Activated CD8-positive, alpha-beta T cell treated with anti-CD3 and anti-CD28 coated beads for 36 hours (primary cell): ENCODE measurements around the gene STAM2. TPM values are rescaled to one million over a fixed set of nuclear protein-coding genes. Genes with fewer than 3 reads are reported as not detected.
"Not testable (repeated sequence)": the region's sequence is repeated elsewhere in the genome, so short reads cannot be mapped to it uniquely, and the experiment has no call there.

Experiments
- ATAC-seq: fragments of 200-7000 bp; cut with Tn5 transposase; one replicate; pipeline ENCODE4 v1.10.0; 2021; ENCODE audit warnings: mild to moderate bottlenecking, moderate library complexity
- CTCF ChIA-PET: fragments of 350-600 bp; sonication (Branson Sonifier 250); formaldehyde crosslinking; loops from one replicate; lab custom pipeline; 2021; ENCODE audit warnings: antibody characterized with exemption; lab: Charles Lee
- POLR2A ChIA-PET: fragments of 350-600 bp; sonication (Branson Sonifier 250); formaldehyde crosslinking; loops from one replicate; lab custom pipeline; 2021; ENCODE audit warnings: antibody characterized with exemption; lab: Charles Lee
- DNase-seq: peaks from one replicate; pipeline ENCODE4 v3.0.0-alpha.2; 2020
- H3K27ac Mint-ChIP-seq: one replicate; pipeline ENCODE4 v1.8.0; 2021; ENCODE audit warnings: mild to moderate bottlenecking, mixed read lengths
- H3K27me3 Mint-ChIP-seq: one replicate; pipeline ENCODE4 v1.8.0; 2021; ENCODE audit warnings: mixed read lengths
- H3K36me3 Mint-ChIP-seq: one replicate; pipeline ENCODE4 v1.8.0; 2021; ENCODE audit warnings: low read depth, mixed read lengths
- H3K4me1 Mint-ChIP-seq: one replicate; pipeline ENCODE4 v1.8.0; 2021; ENCODE audit warnings: low read depth, mixed read lengths
- H3K4me3 Mint-ChIP-seq: one replicate; pipeline ENCODE4 v1.8.0; 2021; ENCODE audit warnings: mild to moderate bottlenecking, moderate library complexity, mixed read lengths
- H3K9me3 Mint-ChIP-seq: one replicate; pipeline ENCODE4 v1.8.0; 2021; ENCODE audit warnings: mixed read lengths
- CTCF ChIP-seq: fragments of 200-600 bp; IDR thresholded peaks from one replicate; pipeline ENCODE4 v1.8.0; 2022; ENCODE audit warnings: antibody characterized with exemption, mild to moderate bottlenecking
- intact Hi-C: fragments of 100-400 bp; cut with micrococcal nuclease; formaldehyde crosslinking; loops from one replicate; pipeline ENCODE4 v1.10.0; 2022
- total RNA-seq, 2 experiments: library from RNA; stranded (reverse); gene quantifications; one replicate each; pipeline ENCODE4 v1.2.3, GENCODE V29; 2021

The STAM2 gene
- total RNA-seq, 2 experiments from 2014 or later = 13.0 to 13.3 TPM

- POLR2A ChIA-PET = interaction anchor here (0.6 to 1.9 kb wide), 3 partner anchors 9 to 541 kb away, joined by 3 to 7 read pairs (median 4); partner anchors contain the start of gene PRPF40A
- H3K4me3 Mint-ChIP-seq = peak overlapping the region; percentile 96
- ATAC-seq = peak; percentile 8
Observed at GRCh38 chr2:152176113-152176714, 651 bp upstream of the STAM2 start.

GRCh38 chr2:152175012-152175367 lies 573 bp downstream of the STAM2 start:
- POLR2A ChIA-PET = interaction anchor here (1.2 to 1.9 kb wide), 2 partner anchors 8 to 12 kb away, joined by 4 to 7 read pairs; no protein-coding TSS in a partner anchor
- intact Hi-C loops = loop anchor here (10.0 kb wide), 1 partner anchor 140 kb away; no protein-coding TSS in a partner anchor

More at GRCh38 chr2:152176113-152176714, 651 bp upstream of the STAM2 start:
- no peak for DNase-seq
- peaks cover 33% of the 10 kb centered on the region for H3K4me1 Mint-ChIP-seq
- CTCF ChIA-PET = interaction anchor here (0.6 to 3.5 kb wide), 28 partner anchors 10 to 566 kb away, joined by 3 to 37 read pairs (median 4); partner anchors contain the start of gene PRPF40A
- peak overlapping the region; percentile 100 for H3K27ac Mint-ChIP-seq
- H3K27me3 Mint-ChIP-seq = no peaks in the 10 kb centered on the region
- peaks cover 2% of the 10 kb centered on the region for H3K9me3 Mint-ChIP-seq
- intact Hi-C loops = loop anchor here (2.0 to 10.0 kb wide), 2 partner anchors 141 to 459 kb away; no protein-coding TSS in a partner anchor
- peaks cover 6% of the 10 kb centered on the region for H3K36me3 Mint-ChIP-seq
- peak; percentile 11 for TF ChIP-seq CTCF

GRCh38 chr2:152174574-152174973 lies 989 bp downstream of the STAM2 start:
- ChIA-PET CTCF (interaction anchor here (1.0 to 3.5 kb wide), 3 partner anchors 10 to 461 kb away, joined by 3 to 37 read pairs (median 3); no protein-coding TSS in a partner anchor), POLR2A (interaction anchor here (1.2 to 1.9 kb wide), 2 partner anchors 7 to 12 kb away, joined by 4 to 7 read pairs; no protein-coding TSS in a partner anchor)
- Mint-ChIP-seq H3K4me1 (peaks cover 36% of the 10 kb centered on the region), H3K4me3 (peak overlapping the region; percentile 96), H3K9me3 (peaks cover 2% of the 10 kb centered on the region), H3K36me3 (peaks cover 7% of the 10 kb centered on the region), H3K27me3 (no peaks in the 10 kb centered on the region), H3K27ac (peak overlapping the region; percentile 100)
- intact Hi-C loops = loop anchor here (10.0 kb wide), 1 partner anchor 140 kb away; no protein-coding TSS in a partner anchor
- no peak for ATAC-seq
- no peak for TF ChIP-seq CTCF
- DNase-seq = no peak

More at GRCh38 chr2:152175012-152175367, 573 bp downstream of the STAM2 start:
- H3K27ac Mint-ChIP-seq = peak overlapping the region; percentile 100
- no peak for TF ChIP-seq CTCF
- DNase-seq (no peak), ATAC-seq (peak; percentile 11)
- peaks cover 2% of the 10 kb centered on the region for H3K9me3 Mint-ChIP-seq
- peak overlapping the region; percentile 96 for H3K4me3 Mint-ChIP-seq
- CTCF ChIA-PET = interaction anchor here (1.0 to 3.5 kb wide), 5 partner anchors 9 to 568 kb away, joined by 3 to 37 read pairs (median 4); no protein-coding TSS in a partner anchor
- peaks cover 36% of the 10 kb centered on the region for H3K4me1 Mint-ChIP-seq
- H3K36me3 Mint-ChIP-seq = peaks cover 6% of the 10 kb centered on the region
- H3K27me3 Mint-ChIP-seq = no peaks in the 10 kb centered on the region

- Mint-ChIP-seq H3K36me3 (peaks cover 9% of the 10 kb centered on the region), H3K4me1 (peaks cover 41% of the 10 kb centered on the region), H3K4me3 (peak overlapping the region; percentile 24), H3K9me3 (peaks cover 2% of the 10 kb centered on the region), H3K27ac (no peak overlapping the region), H3K27me3 (no peaks in the 10 kb centered on the region)
- DNase-seq (no peak), ATAC-seq (no peak)
- intact Hi-C loops = loop anchor here (10.0 kb wide), 1 partner anchor 139 kb away; no protein-coding TSS in a partner anchor
- ChIA-PET POLR2A (no interaction called here), CTCF (no interaction called here)
- TF ChIP-seq CTCF = no peak
Observed at GRCh38 chr2:152173831-152174230, 1.7 kb downstream of the STAM2 start.

GRCh38 chr2:152172201-152172785 lies 3.3 kb downstream of the STAM2 start:
- H3K4me3 Mint-ChIP-seq, H3K9me3 Mint-ChIP-seq, H3K36me3 Mint-ChIP-seq, DNase-seq, H3K27ac Mint-ChIP-seq, ATAC-seq, H3K27me3 Mint-ChIP-seq, POLR2A ChIA-PET: not testable (repeated sequence)
- intact Hi-C loops = loop anchor here (10.0 kb wide), 1 partner anchor 137 kb away; no protein-coding TSS in a partner anchor
- peaks cover 47% of the 10 kb centered on the region for H3K4me1 Mint-ChIP-seq
- CTCF ChIA-PET = interaction anchor here (1.5 kb wide), 1 partner anchor 464 kb away, joined by 3 read pairs; no protein-coding TSS in a partner anchor
